HG02943 (cell line): ENCODE measurements around the gene PPP2R5A.
"Not testable (repeated sequence)": the region's sequence is repeated elsewhere in the genome, so short reads cannot be mapped to it uniquely, and the experiment has no call there.

Experiments used
- ATAC-seq: cut with Tn5 transposase; IDR thresholded peaks from one replicate; pipeline ENCODE4 v1.9.1; 2021; ENCODE audit warnings: mild to moderate bottlenecking, low read depth, moderate library complexity; ENCODE audit not compliant: unreplicated experiment

Gene PPP2R5A

DNA sequence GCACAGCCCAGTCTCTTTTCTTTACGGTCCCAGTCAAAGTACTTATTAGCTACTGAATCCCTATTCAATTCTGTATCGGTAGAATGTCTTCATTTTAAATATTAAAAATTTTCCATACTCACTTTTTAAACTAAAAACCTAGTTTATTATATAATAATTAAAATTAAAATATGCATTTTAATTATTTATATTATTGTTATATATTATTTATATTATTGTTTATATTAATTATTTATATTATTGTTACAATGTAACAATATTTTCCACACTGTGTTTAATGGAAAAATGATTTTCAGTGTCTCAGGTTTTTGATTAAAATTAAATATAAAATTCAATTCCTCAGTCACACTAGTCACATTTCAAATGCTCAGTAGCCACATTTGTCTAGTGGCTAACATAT, 18.2 kb upstream of the PPP2R5A start:
- no peak for ATAC-seq

GRCh38 chr1:212267460-212267859, 17.8 kb upstream of the PPP2R5A start:
- no peak for ATAC-seq

GRCh38 chr1:212269306-212269705, 15.9 kb upstream of the PPP2R5A start:
- no peak for ATAC-seq

DNA sequence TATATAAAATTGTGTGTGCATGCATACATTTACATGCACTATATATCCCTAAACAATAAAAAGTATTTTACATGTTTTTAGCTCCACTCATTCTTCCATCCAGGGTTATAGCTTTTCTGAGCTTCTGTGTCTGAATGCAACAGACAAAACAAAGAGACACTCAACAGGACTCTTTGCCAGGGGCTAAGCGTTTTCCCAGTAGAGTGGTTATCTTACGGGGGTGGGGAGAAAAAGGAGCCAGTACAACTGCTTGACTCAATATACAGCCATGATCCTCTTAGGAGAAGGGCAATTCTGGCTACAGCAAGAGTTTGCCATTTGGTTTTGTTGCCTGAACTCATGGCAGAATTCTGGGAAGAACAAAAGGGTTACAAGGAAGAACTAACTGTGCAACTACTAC, 14.6 kb upstream of the PPP2R5A start:
- no peak for ATAC-seq

DNA sequence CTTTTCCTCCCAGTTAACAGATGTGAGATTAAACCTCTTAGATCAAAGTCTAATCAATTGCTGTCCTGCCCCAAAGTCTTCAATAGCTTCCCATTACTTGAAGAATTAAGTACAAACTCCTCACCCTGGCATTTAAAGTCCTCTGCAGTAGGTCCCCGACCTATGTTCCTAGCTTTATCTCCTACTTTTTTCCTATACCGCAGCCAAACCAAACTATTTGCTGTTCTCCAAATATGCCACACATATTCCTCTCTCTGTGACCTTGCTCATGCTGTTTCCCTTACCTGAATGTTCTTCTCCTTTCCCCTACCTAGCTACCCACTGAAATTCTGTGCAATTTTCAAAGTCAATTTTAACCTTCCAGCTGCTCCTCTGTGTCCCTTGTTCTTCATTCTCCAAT, 14.0 kb upstream of the PPP2R5A start:
- no peak for ATAC-seq

- ATAC-seq = no peak
These were observed 13.3 kb upstream of the PPP2R5A start for GRCh38 chr1:212271823-212272485.

- ATAC-seq = no peak
These were observed 3.6 kb upstream of the PPP2R5A start for GRCh38 chr1:212281590-212281989.

GRCh38 chr1:212283741-212284140, 1.5 kb upstream of the PPP2R5A start:
- no peak for ATAC-seq

- no peak for ATAC-seq
These were observed 872 bp upstream of the PPP2R5A start for GRCh38 chr1:212284332-212284743.

- ATAC-seq = peak; percentile 25
These were observed 710 bp downstream of the PPP2R5A start for GRCh38 chr1:212285685-212286555.

DNA sequence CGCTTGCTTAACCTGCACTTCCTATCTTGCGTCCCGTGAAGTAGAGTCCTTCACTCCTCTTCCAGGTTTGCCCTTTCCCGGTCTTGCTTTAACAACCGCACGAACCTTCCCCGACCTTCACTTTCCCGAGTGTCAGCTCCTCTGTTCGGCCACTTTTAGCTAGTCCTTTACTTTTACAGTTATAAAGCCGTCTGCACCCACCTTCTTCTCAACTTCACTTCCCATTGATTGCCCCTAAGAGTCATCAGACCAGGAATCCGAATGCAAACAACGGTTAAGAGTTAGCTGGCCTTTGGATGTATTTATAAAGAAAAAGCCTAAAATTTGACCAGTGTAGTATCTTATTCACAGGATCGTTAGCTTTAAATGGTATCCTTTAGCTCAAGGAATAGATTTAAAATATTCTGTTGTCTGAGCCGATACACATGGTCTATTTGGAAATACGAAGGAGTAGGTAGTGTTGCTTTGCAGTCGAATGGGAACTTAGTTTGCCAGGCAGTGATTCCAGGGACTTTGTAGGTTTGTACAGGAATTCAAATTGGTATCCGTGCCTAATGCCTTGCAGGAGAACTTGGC, 1.4 kb downstream of the PPP2R5A start:
- ATAC-seq = no peak

- no peak for ATAC-seq
These were observed 2.2 kb downstream of the PPP2R5A start for GRCh38 chr1:212287261-212287895.

DNA sequence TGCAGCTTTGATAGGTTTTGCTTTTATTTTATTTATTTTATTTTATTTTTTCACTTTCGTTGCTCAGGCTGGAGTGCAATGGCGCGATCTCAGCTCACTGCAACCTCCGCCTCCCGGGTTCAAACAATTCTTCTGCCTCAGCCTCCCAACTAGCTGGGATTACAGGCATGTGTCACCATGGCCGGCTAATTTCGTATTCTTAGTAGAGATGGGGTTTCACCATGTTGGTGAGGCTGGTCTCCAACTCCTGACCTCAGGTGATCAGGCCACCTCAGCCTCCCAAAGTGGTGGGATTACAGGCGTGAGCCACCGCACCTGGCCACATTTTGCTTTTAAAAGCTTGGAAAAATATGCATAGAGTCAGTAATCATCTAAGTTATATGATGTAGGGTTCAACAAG, 2.8 kb downstream of the PPP2R5A start:
- ATAC-seq = not testable (repeated sequence)

DNA sequence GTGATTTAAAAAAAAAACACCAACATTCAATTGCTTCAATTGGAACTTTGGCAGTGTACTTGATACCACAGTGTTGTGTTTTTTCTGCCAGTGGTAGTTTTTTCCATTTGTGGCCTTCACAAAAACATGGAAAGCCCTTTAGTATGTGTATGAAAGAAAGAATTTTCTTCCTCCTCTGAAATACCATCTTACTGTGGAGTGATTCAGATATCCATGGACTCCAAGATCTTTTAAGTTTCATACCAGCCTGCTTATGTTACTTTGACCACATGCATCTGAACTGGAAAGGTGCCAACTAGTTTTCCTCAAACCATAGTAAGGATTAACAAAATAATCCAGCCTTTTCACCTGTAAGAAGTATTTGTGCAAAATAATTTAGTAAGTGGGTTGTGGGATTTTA, 3.4 kb downstream of the PPP2R5A start:
- no peak for ATAC-seq

DNA sequence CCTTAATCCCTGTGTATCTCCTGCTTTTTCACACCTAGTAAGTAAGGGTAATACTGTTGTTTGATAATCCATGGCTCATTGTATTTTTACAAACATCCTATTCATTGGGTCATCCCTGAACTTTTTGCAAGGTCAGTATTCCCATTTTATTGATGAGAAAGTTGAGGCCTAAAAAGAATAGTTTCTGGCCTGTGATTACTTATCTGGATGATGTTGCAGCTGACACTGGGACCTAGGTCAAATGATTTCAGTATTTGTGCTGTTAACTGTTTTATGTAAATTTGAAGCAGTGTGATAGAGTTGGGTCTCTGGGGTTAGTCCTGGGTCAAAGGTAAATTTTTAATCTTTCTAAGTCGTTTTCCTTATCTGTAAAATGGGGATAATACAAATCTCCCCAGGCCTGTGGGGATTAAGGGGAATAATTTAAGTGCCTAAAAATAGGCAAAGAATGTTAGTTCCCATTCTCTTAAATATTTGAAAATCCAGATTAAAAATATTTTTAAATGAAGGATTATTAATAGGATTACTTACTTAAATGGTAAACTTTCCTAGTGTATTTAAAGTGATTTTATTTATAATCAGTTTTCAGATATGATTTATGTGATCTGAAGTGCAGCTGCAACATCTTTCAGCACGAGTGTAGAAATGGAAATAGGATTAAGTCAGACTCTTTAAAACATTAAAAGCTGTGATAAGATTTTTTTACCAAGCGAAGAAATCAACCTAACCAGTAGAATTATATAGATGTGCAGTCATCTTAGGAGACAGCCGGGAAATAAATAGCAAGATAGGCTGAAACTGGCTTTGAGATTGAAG, 4.3 kb downstream of the PPP2R5A start:
- no peak for ATAC-seq

DNA sequence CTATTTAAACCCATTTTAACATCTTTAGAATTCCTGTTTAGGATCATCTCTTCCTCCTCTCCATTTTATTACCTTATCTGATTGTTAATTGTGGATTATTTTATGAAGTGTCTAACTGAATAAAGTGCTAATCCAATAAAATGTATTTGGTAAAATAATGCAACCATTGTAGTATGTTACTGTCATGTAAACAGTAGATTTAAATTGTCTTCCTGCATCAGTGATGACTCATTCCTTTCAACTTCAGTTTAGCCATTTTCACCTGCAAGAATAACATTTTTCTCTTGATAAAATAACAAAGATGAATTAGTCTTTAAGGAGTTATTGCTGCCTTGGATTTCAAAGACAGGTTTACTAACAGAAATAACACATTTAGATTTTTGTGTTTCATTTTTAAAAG, 5.4 kb downstream of the PPP2R5A start:
- no peak for ATAC-seq

GRCh38 chr1:212291505-212292134, 6.4 kb downstream of the PPP2R5A start:
- peak; percentile 65 for ATAC-seq

GRCh38 chr1:212292250-212293105, 7.3 kb downstream of the PPP2R5A start:
- no peak for ATAC-seq

- no peak for ATAC-seq
These were observed 8.4 kb downstream of the PPP2R5A start for GRCh38 chr1:212293579-212293978.
